ENCODE results near the gene SLC16A3. TPM values are rescaled to one million over a fixed set of nuclear protein-coding genes. Genes with fewer than 3 reads are reported as not detected.
A peak's percentile ranks its signal among the peaks of the same experiment; 100 is the strongest.

SLC16A3 gene
- total RNA-seq, 3 donors from 2014 or later: 10.2 to 22.6 (median 17.3) TPM

DNA sequence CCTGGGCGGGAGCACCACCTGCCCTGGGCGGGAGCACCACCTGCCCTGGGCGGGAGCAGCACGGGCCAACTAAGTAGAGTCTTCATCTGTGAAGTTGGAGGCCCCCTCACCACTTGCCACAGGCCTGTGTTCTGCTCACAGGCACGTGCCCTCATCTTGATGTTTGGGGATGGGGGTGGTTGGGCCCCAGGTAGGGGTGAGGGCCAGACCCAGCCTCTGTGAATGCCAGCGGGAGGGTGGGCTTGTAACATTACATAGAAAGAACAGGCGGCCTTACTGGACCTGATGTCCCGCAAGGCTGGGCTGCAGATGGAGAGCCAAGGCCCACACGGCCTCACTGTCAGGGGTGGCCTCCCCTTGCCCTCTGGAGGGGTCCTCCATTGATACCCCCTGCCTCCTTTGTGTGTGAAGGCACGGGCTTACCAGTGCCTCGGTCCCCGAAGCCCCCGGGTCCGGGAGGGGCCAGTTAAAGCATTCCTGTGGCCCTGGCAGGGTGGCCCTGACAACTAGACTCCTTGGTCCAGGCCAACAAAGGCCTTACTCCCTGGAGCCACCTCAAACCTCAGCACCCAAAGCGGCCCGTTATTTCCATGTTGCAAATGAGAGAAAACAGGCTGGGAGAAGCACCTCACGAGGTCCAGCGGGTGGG, 1.1 kb upstream of the SLC16A3 start:
- intact Hi-C loops (cut with DNase I; ENCODE audit: low total_unique reads): no loop called here

DNA sequence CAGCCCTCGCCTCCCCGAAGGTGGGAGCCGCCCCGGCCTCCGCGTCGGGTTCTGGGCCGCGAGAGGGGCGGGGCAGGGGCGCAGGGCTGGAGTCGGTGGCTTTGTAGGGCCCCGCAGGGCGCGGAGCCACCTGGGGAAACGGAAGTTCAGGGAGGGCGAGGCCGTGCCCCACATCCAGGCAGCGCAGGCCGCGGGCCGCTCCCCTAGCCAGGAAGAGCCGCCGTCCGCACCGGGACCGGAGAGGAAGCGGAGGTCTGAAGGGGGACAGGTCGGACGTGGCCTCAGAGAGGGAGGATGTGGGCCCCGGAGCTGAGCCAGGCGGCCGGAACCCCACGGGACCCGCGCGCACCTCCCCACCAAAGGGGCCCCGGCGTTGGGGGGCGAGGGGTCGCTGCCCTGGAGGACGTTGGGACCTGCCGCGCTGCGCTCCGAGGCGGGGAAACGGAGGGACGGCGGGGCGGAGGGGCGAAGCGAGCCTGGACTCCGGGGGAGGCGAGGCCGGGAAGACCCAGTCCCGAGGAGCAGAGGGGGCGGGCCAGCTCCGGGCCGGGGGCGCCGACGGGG, 482 bp upstream of the SLC16A3 start:
- peaks cover 12 to 13% of the 10 kb centered on the region in 2 donors for H3K4me1 ChIP-seq
- intact Hi-C loops (cut with DNase I; ENCODE audit: low total_unique reads): no loop called here
- DNase-seq (ENCODE audit: low spot score in 2 of 2): no peak

More for the DNA sequence above, 1.1 kb upstream of the SLC16A3 start:
- no peak for DNase-seq (ENCODE audit: low spot score in 2 of 2)
- peaks cover 12 to 13% of the 10 kb centered on the region in 2 donors for H3K4me1 ChIP-seq
- H3K9me3 ChIP-seq: no peaks in the 10 kb centered on the region
- TF ChIP-seq, protein P1, sequence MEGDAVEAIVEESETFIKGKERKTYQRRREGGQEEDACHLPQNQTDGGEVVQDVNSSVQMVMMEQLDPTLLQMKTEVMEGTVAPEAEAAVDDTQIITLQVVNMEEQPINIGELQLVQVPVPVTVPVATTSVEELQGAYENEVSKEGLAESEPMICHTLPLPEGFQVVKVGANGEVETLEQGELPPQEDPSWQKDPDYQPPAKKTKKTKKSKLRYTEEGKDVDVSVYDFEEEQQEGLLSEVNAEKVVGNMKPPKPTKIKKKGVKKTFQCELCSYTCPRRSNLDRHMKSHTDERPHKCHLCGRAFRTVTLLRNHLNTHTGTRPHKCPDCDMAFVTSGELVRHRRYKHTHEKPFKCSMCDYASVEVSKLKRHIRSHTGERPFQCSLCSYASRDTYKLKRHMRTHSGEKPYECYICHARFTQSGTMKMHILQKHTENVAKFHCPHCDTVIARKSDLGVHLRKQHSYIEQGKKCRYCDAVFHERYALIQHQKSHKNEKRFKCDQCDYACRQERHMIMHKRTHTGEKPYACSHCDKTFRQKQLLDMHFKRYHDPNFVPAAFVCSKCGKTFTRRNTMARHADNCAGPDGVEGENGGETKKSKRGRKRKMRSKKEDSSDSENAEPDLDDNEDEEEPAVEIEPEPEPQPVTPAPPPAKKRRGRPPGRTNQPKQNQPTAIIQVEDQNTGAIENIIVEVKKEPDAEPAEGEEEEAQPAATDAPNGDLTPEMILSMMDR (IDR thresholded peaks at IDR 0.05): no peak
- TF ChIP-seq POLR2AphosphoS5 (IDR thresholded peaks at IDR 0.05) (no peak), POLR2A (IDR thresholded peaks at IDR 0.05) (no peak)
- H3K27me3 ChIP-seq: peaks cover 3 to 4% of the 10 kb centered on the region in 2 donors
- H3K36me3 ChIP-seq: no peaks in the 10 kb centered on the region
- H3K27ac ChIP-seq: peak overlapping the region; percentile 66 to 93
- H3K4me3 ChIP-seq: peak overlapping the region; percentile 60 to 83 (median 61)

DNA sequence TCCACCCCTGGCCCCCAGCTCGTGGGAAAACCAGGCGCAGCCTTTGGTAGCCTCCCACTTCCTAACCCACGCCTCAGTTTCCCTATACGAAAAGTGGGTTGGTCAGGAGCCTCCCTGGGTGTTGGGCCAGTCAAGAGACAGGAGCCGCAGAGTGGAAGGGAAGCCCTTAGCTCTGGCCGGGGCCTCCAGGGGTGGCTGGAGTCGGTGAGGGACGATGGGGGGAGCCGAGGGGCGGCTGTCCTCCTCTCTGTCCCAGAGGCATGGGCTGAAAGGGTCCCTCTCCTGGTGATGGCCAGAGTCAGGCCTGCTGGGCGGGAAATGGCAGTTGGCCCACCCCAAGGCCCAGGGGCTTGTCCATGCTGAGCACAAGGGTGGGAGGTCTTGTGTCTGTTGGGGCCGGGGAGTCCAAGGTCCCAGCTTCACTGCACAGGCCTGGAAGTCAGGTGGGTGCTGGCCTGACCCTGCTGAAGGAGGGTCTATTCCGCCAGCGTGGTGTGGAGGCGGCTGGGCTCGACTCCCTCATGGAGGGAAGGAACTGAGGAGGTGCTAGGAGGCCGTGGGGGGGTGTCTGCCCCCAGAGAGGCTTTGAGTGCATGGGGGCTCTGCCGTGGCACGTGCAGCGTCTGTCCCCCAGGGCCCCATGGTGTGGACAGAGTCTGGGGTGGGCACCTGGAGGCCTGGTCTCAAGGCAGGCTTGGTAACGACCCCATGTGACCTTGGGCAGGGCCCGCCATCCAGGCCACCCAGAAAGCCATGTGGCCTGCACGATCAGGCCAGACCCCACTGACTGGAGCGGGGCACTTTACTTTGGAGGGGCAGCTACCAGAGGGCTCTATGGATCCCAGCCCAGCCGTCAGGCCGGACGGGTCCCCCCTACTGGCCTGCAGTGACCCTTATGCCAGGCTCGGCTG, 1.1 kb downstream of the SLC16A3 start:
- Histone ChIP-seq H3K4me1 (peaks cover 12 to 13% of the 10 kb centered on the region in 2 donors), H3K36me3 (no peaks in the 10 kb centered on the region), H3K9me3 (no peaks in the 10 kb centered on the region), H3K27me3 (peaks cover 3 to 4% of the 10 kb centered on the region in 2 donors), H3K27ac (peak overlapping the region; percentile 69 to 93), H3K4me3 (peak overlapping the region; percentile 60 to 83 (median 61))
- DNase-seq (ENCODE audit: low spot score in 2 of 2): no peak
- TF ChIP-seq, protein P1 (IDR thresholded peaks at IDR 0.05): no peak
- no peak for TF ChIP-seq POLR2A (IDR thresholded peaks at IDR 0.05)
- no peak for TF ChIP-seq POLR2AphosphoS5 (IDR thresholded peaks at IDR 0.05)
- intact Hi-C loops (cut with DNase I; ENCODE audit: low total_unique reads): loop anchor here (10.0 kb wide), 1 partner anchor 185 kb away; the partner anchor contains the start of genes HEXD and OGFOD3

More for the DNA sequence above, 482 bp upstream of the SLC16A3 start:
- H3K27me3 ChIP-seq: peaks cover 3 to 4% of the 10 kb centered on the region in 2 donors
- peak overlapping the region; percentile 60 to 83 (median 61) for H3K4me3 ChIP-seq
- H3K9me3 ChIP-seq: no peaks in the 10 kb centered on the region
- peak overlapping the region; percentile 66 to 93 for H3K27ac ChIP-seq
- H3K36me3 ChIP-seq: no peaks in the 10 kb centered on the region
- TF ChIP-seq, protein P1 (IDR thresholded peaks at IDR 0.05): no peak
- TF ChIP-seq POLR2AphosphoS5 (IDR thresholded peaks at IDR 0.05) (peak in 1 of 3 donors; percentile 39), POLR2A (IDR thresholded peaks at IDR 0.05) (no peak)

DNA sequence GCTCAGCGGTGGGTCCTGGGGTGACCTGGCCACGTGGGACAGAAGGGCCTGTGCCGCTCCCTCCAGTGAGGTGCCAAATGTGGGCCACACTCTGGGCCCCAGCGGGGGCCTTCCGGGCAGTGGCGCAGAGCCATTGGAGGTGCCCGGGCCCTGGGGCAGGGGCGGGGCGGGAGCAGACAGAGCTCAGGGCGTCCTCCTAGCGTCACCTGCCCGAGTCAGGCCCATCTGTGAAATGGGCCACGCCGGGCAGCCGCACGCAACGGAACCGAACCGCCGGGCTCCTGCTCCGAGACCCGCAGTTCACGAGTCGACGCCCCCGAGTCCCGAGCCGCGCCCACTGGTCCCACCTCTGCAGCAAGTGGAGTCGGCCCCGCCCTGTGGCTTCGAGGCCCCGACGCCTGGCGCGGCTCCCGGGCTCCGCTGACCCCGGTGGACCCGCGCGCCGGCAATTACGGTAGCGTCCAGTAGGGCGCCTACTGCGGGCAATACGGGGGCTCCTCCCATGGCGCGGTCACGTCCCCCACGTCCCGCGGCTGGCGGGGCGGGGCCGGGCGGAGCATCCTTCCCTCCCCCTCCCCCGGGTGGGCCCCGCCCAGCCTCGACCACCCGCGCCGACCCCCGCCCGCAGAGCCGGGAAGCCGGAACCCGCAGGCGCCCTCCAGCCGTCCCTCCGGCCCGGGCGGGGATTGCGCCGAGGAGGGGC, 1.9 kb downstream of the SLC16A3 start:
- Histone ChIP-seq H3K9me3 (no peaks in the 10 kb centered on the region), H3K27me3 (peaks cover 3 to 4% of the 10 kb centered on the region in 2 donors), H3K4me1 (peaks cover 12 to 13% of the 10 kb centered on the region in 2 donors), H3K36me3 (no peaks in the 10 kb centered on the region), H3K4me3 (peak overlapping the region; percentile 60 to 83 (median 61)), H3K27ac (peak overlapping the region; percentile 85 to 93)
- TF ChIP-seq POLR2A (IDR thresholded peaks at IDR 0.05): no peak
- TF ChIP-seq, protein P1 (IDR thresholded peaks at IDR 0.05): peak; percentile 34 to 62 (median 38)
- peak in 1 of 2 donors; percentile 62 for DNase-seq (ENCODE audit: low spot score in 2 of 2)
- intact Hi-C loops (cut with DNase I; ENCODE audit: low total_unique reads): loop anchor here (10.0 kb wide), 1 partner anchor 184 kb away; the partner anchor contains the start of genes HEXD and OGFOD3

All from breast epithelium (tissue), 4 donors.